Adrenal gland (tissue), 5 donors: Measurements from ENCODE around the gene CAMTA2.

Experiments
- CTCF ChIP-seq, 6 experiments: fragments of 450-650 bp in 4 of 6; fragments of 200-600 bp in 2 of 6; sonication (generic) in 1 of 6; IDR thresholded peaks; 1 replicate in 5 of 6; 2 replicates in 1 of 6; pipeline versions ENCODE4 v1.5.1 to v1.8.0; 2016 to 2021; ENCODE audit warnings: antibody characterized with exemption in 6 of 6, mild to moderate bottlenecking in 2 of 6, moderate library complexity in 1 of 6
- POLR2A ChIP-seq, 2 donors: fragments of 450-650 bp; IDR thresholded peaks; one replicate each; pipeline ENCODE4 v1.6.1; 2017; ENCODE audit warnings: antibody characterized with exemption in 2 of 2, mild to moderate bottlenecking in 2 of 2, moderate library complexity in 1 of 2
- donor health status: DM: no; HTN: no; CAD: no.

GRCh38 chr17:4934173-4934979 is 53.1 kb downstream of the CAMTA2 start:
- TF ChIP-seq CTCF (IDR thresholded peaks at IDR 0.05) (peak in 1 of 6 experiments; percentile 34), POLR2A (IDR thresholded peaks at IDR 0.05) (no peak)
